ENCODE data around the gene COL4A6.

Gene COL4A6

GRCh38 chrX:108130889-108131288 is 307.3 kb downstream of the COL4A6 start:
- H3F3A ChIP-seq (ENCODE audit: control insufficient read depth, insufficient read depth): no peaks in the 10 kb centered on the region
- no peaks in the 10 kb centered on the region for H3K9me2 ChIP-seq (replicated peaks; ENCODE audit: control insufficient read depth, low read length)
- no peaks in the 10 kb centered on the region for H3K9me3 ChIP-seq (ENCODE audit: control insufficient read depth, insufficient read depth, low read length)
- H3K36me3 ChIP-seq (ENCODE audit: control insufficient read depth, low read length): no peaks in the 10 kb centered on the region
- no peak for TF ChIP-seq EZH2phosphoT487 (IDR thresholded peaks at IDR 0.05; ENCODE audit: borderline replicate concordance, low read length)
- TF ChIP-seq CTCF (IDR thresholded peaks at IDR 0.05; ENCODE audit: low read depth, low read length, poor library complexity, severe bottlenecking): no peak
- H3K4me2 ChIP-seq (ENCODE audit: low read length): no peak overlapping the region
- no peaks in the 10 kb centered on the region for H3K79me2 ChIP-seq (ENCODE audit: control insufficient read depth, low read length)
- no peak overlapping the region for H3K4me3 ChIP-seq (ENCODE audit: low read length)
- H3K27ac ChIP-seq (ENCODE audit: low read depth, low read length): no peak overlapping the region
- H3K27me3 ChIP-seq (ENCODE audit: control insufficient read depth, low read length): no peaks in the 10 kb centered on the region
- H4K20me1 ChIP-seq (ENCODE audit: control insufficient read depth, insufficient read depth, low read depth, low read length): no peaks in the 10 kb centered on the region
- no peaks in the 10 kb centered on the region for H3K4me1 ChIP-seq (ENCODE audit: control insufficient read depth, low read length)

GRCh38 chrX:108127152-108127551 is 311.1 kb downstream of the COL4A6 start:
- TF ChIP-seq CTCF (IDR thresholded peaks at IDR 0.05; ENCODE audit: low read depth, low read length, poor library complexity, severe bottlenecking) (no peak), EZH2phosphoT487 (IDR thresholded peaks at IDR 0.05; ENCODE audit: borderline replicate concordance, low read length) (no peak)
- H3F3A ChIP-seq (ENCODE audit: control insufficient read depth, insufficient read depth): no peaks in the 10 kb centered on the region
- no peaks in the 10 kb centered on the region for H4K20me1 ChIP-seq (ENCODE audit: control insufficient read depth, insufficient read depth, low read depth, low read length)
- no peaks in the 10 kb centered on the region for H3K4me1 ChIP-seq (ENCODE audit: control insufficient read depth, low read length)
- no peaks in the 10 kb centered on the region for H3K9me2 ChIP-seq (replicated peaks; ENCODE audit: control insufficient read depth, low read length)
- no peaks in the 10 kb centered on the region for H3K9me3 ChIP-seq (ENCODE audit: control insufficient read depth, insufficient read depth, low read length)
- H3K36me3 ChIP-seq (ENCODE audit: control insufficient read depth, low read length): no peaks in the 10 kb centered on the region
- no peak overlapping the region for H3K4me3 ChIP-seq (ENCODE audit: low read length)
- no peak overlapping the region for H3K4me2 ChIP-seq (ENCODE audit: low read length)
- no peaks in the 10 kb centered on the region for H3K27me3 ChIP-seq (ENCODE audit: control insufficient read depth, low read length)
- no peak overlapping the region for H3K27ac ChIP-seq (ENCODE audit: low read depth, low read length)
- no peaks in the 10 kb centered on the region for H3K79me2 ChIP-seq (ENCODE audit: control insufficient read depth, low read length)

- no peak overlapping the region for H3K4me2 ChIP-seq (ENCODE audit: low read length)
- H4K20me1 ChIP-seq (ENCODE audit: control insufficient read depth, insufficient read depth, low read depth, low read length): no peaks in the 10 kb centered on the region
- no peaks in the 10 kb centered on the region for H3K4me1 ChIP-seq (ENCODE audit: control insufficient read depth, low read length)
- H3K9me3 ChIP-seq (ENCODE audit: control insufficient read depth, insufficient read depth, low read length): no peaks in the 10 kb centered on the region
- H3K27me3 ChIP-seq (ENCODE audit: control insufficient read depth, low read length): no peaks in the 10 kb centered on the region
- no peak overlapping the region for H3K27ac ChIP-seq (ENCODE audit: low read depth, low read length)
- no peaks in the 10 kb centered on the region for H3K79me2 ChIP-seq (ENCODE audit: control insufficient read depth, low read length)
- H3K36me3 ChIP-seq (ENCODE audit: control insufficient read depth, low read length): no peaks in the 10 kb centered on the region
- H3K9me2 ChIP-seq (replicated peaks; ENCODE audit: control insufficient read depth, low read length): no peaks in the 10 kb centered on the region
- no peaks in the 10 kb centered on the region for H3F3A ChIP-seq (ENCODE audit: control insufficient read depth, insufficient read depth)
- no peak overlapping the region for H3K4me3 ChIP-seq (ENCODE audit: low read length)
- TF ChIP-seq EZH2phosphoT487 (IDR thresholded peaks at IDR 0.05; ENCODE audit: borderline replicate concordance, low read length): no peak
- no peak for TF ChIP-seq CTCF (IDR thresholded peaks at IDR 0.05; ENCODE audit: low read depth, low read length, poor library complexity, severe bottlenecking)
Measured at GRCh38 chrX:108126661-108127060, 311.6 kb downstream of the COL4A6 start.

Measured in DOHH2 (cell line).